ENCODE measurements around the gene TPK1.

The TPK1 gene

GRCh38 chr7:144835652-144836544 is at the start of gene TPK1:
Gene TPK1, minus strand, starts transcription at chr7:144836053. Its CDS starts 451 bp downstream, at chr7:144835602.
- DNase-seq (ENCODE audit: low read depth in 2 of 2): peak; percentile 75 to 80

GRCh38 chr7:144885478-144885877 is 49.6 kb upstream of the TPK1 start:
- DNase-seq (ENCODE audit: low read depth in 2 of 2): no peak

- no peak for DNase-seq (ENCODE audit: low read depth in 2 of 2)
Measured at GRCh38 chr7:144884896-144885295, 49.0 kb upstream of the TPK1 start.

GRCh38 chr7:144873316-144873845 is 37.5 kb upstream of the TPK1 start:
- DNase-seq (ENCODE audit: low read depth in 2 of 2): no peak

GRCh38 chr7:144869082-144869481 is 33.2 kb upstream of the TPK1 start:
- no peak for DNase-seq (ENCODE audit: low read depth in 2 of 2)

- no peak for DNase-seq (ENCODE audit: low read depth in 2 of 2)
Measured at GRCh38 chr7:144866189-144866588, 30.3 kb upstream of the TPK1 start.

GRCh38 chr7:144863320-144863647 is 27.4 kb upstream of the TPK1 start:
- DNase-seq (ENCODE audit: low read depth in 2 of 2): no peak

- DNase-seq (ENCODE audit: low read depth in 2 of 2): no peak
Measured at GRCh38 chr7:144862612-144863319, 26.9 kb upstream of the TPK1 start.

- DNase-seq (ENCODE audit: low read depth in 2 of 2): no peak
Measured at GRCh38 chr7:144859739-144860138, 23.9 kb upstream of the TPK1 start.

GRCh38 chr7:144857463-144857862 is 21.6 kb upstream of the TPK1 start:
- no peak for DNase-seq (ENCODE audit: low read depth in 2 of 2)

GRCh38 chr7:144854839-144855424 is 19.1 kb upstream of the TPK1 start:
- DNase-seq (ENCODE audit: low read depth in 2 of 2): no peak

GRCh38 chr7:144853542-144853941 is 17.7 kb upstream of the TPK1 start:
- no peak for DNase-seq (ENCODE audit: low read depth in 2 of 2)

GRCh38 chr7:144848078-144848477 is 12.2 kb upstream of the TPK1 start:
- DNase-seq (ENCODE audit: low read depth in 2 of 2): no peak

- DNase-seq (ENCODE audit: low read depth in 2 of 2): no peak
Measured at GRCh38 chr7:144842377-144842851, 6.6 kb upstream of the TPK1 start.

- DNase-seq (ENCODE audit: low read depth in 2 of 2): no peak
Measured at GRCh38 chr7:144836545-144836842, 641 bp upstream of the TPK1 start.

GRCh38 chr7:144835155-144835611 is 670 bp downstream of the TPK1 start:
- no peak for DNase-seq (ENCODE audit: low read depth in 2 of 2)

- DNase-seq (ENCODE audit: low read depth in 2 of 2): no peak
Measured at GRCh38 chr7:144834641-144835144, 1.2 kb downstream of the TPK1 start.

GRCh38 chr7:144830811-144831210 is 5.0 kb downstream of the TPK1 start:
- DNase-seq (ENCODE audit: low read depth in 2 of 2): no peak

- no peak for DNase-seq (ENCODE audit: low read depth in 2 of 2)
Measured at GRCh38 chr7:144830024-144830785, 5.6 kb downstream of the TPK1 start.

- no peak for DNase-seq (ENCODE audit: low read depth in 2 of 2)
Measured at GRCh38 chr7:144827621-144828020, 8.2 kb downstream of the TPK1 start.

- no peak for DNase-seq (ENCODE audit: low read depth in 2 of 2)
Measured at GRCh38 chr7:144826208-144826607, 9.6 kb downstream of the TPK1 start.
